GM12878 (cell line): Measurements from ENCODE around the gene PFN4. TPM values are rescaled to one million over a fixed set of nuclear protein-coding genes. Genes with fewer than 3 reads are reported as not detected.

ENCODE experiments used
- ATAC-seq: fragments of 200-7000 bp; cut with Tn5 transposase; 3 replicates; pipeline ENCODE4 v1.9.1; 2020; ENCODE audit warnings: mild to moderate bottlenecking, moderate library complexity
- BruUV-seq: library from RNA; stranded (reverse); fragments of 400-500 nt; replicated peaks from 2 replicates; lab custom pipeline; 2021; lab: Mats Ljungman, UMichigan
- CTCF ChIA-PET: fragments of 300-600 bp; sonication (Branson Sonifier 250); formaldehyde crosslinking; extraction: SDS; loops from one replicate; lab custom pipeline; 2021; ENCODE audit warnings: inconsistent platforms; lab: Yijun Ruan, JAX
- POLR2A ChIA-PET: fragments of 350-600 bp; formaldehyde crosslinking; extraction: SDS; loops from one replicate; lab custom pipeline; 2021; ENCODE audit warnings: inconsistent platforms; lab: Charles Lee
- RAD21 ChIA-PET: fragments of 300-600 bp; sonication (Branson Sonifier 250); formaldehyde crosslinking; loops from one replicate; lab custom pipeline; 2023; ENCODE audit warnings: antibody characterized with exemption; ENCODE audit not compliant: unreplicated experiment; lab: Charles Lee
- SMC1A ChIA-PET: fragments of 300-600 bp; sonication (Branson Sonifier 250); formaldehyde crosslinking; loops from one replicate; lab custom pipeline; 2023; ENCODE audit not compliant: unreplicated experiment, uncharacterized antibody; lab: Charles Lee
- DNase-seq: peaks from one replicate; pipeline ENCODE4 v3.0.0-alpha.2; 2011; ENCODE audit warnings: low read depth, low spot score
- FAIRE-seq: peaks from 3 replicates; lab custom pipeline; 2011; peaks lifted over from hg19 to GRCh38; lab: Jason Lieb, UNC
- H2AFZ ChIP-seq: 2 replicates; pipeline ENCODE4 v1.6.0; 2011; ENCODE audit warnings: low read depth, low read length, control low read depth; ENCODE audit not compliant: control insufficient read depth
- H3K27ac ChIP-seq: 2 replicates; pipeline ENCODE4 v1.5.1; 2011; ENCODE audit warnings: control low read depth; ENCODE audit not compliant: control insufficient read depth, insufficient read depth
- H3K27me3 ChIP-seq, 2 experiments: replicated peaks in 1 of 2; 2 replicates each; pipeline versions ENCODE4 v1.6.0 to v1.6.1; 2011; ENCODE audit warnings: low read length in 1 of 2; ENCODE audit not compliant: control insufficient read depth in 2 of 2, insufficient read depth in 2 of 2
- H3K36me3 ChIP-seq, 2 experiments: 2 replicates each; pipeline ENCODE4 v1.5.1; 2011; ENCODE audit warnings: low read length in 1 of 2; ENCODE audit not compliant: control insufficient read depth in 2 of 2, insufficient read depth in 2 of 2
- H3K4me1 ChIP-seq: 2 replicates; pipeline ENCODE4 v1.6.1; 2011; ENCODE audit warnings: mild to moderate bottlenecking, low read length, moderate library complexity, mixed read lengths; ENCODE audit not compliant: control insufficient read depth, insufficient read depth
- H3K4me2 ChIP-seq: 2 replicates; pipeline ENCODE4 v1.6.0; 2011; ENCODE audit warnings: control low read depth; ENCODE audit not compliant: control insufficient read depth, insufficient read depth
- H3K4me3 ChIP-seq: fragments of 200-600 bp; sonication (generic); 2 replicates; pipeline ENCODE4 v1.5.1; 2016
- H3K79me2 ChIP-seq: 2 replicates; pipeline ENCODE4 v1.6.0; 2011; ENCODE audit warnings: low read length; ENCODE audit not compliant: control insufficient read depth, insufficient read depth
- H3K9ac ChIP-seq: 2 replicates; pipeline ENCODE4 v1.8.0; 2011; ENCODE audit warnings: low read length, control low read depth, mixed read lengths; ENCODE audit not compliant: control insufficient read depth, insufficient read depth
- H3K9me3 ChIP-seq: replicated peaks from 3 replicates; pipeline ENCODE4 v1.5.1; 2011; ENCODE audit warnings: mild to moderate bottlenecking, low read length; ENCODE audit not compliant: control insufficient read depth, insufficient read depth
- H4K20me1 ChIP-seq: 2 replicates; pipeline ENCODE4 v1.6.0; 2011; ENCODE audit not compliant: control insufficient read depth, insufficient read depth
- KAT2A ChIP-seq: conservative IDR thresholded peaks from 2 replicates; pipeline ENCODE4 v1.6.1; 2011; ENCODE audit warnings: low read depth, low read length; ENCODE audit not compliant: control insufficient read depth
- NFIC ChIP-seq: IDR thresholded peaks from 2 replicates; pipeline ENCODE4 v1.6.1; 2012; ENCODE audit warnings: low read depth, mild to moderate bottlenecking, inconsistent platforms, low read length, moderate library complexity
- RBBP5 ChIP-seq: fragments of 200-600 bp; sonication (generic); conservative IDR thresholded peaks from 2 replicates; pipeline ENCODE4 v1.6.1; 2016
- SIN3A ChIP-seq: IDR thresholded peaks from 2 replicates; pipeline ENCODE4 v1.6.1; 2012; ENCODE audit warnings: low read depth, low read length, improper control_type of control experiment
- SMAD5 ChIP-seq: IDR thresholded peaks from 2 replicates; pipeline ENCODE4 v1.6.1; 2016; ENCODE audit warnings: antibody characterized with exemption, low read depth
- WGBS: methylation state at CpG from one replicate; pipeline ENCODE4 v1.1.6; 2016; ENCODE audit warnings: low lambda C conversion rate; ENCODE audit not compliant: insufficient replicate concordance, insufficient coverage; ENCODE audit errors: missing lambda C conversion rate; 5-methylcytosine and 5-hydroxymethylcytosine counted together
- in situ Hi-C: fragments of 300-500 bp; cut with MboI; formaldehyde crosslinking; loops from 9 replicates; pipeline ENCODE4 v1.14.3; 2018; ENCODE audit warnings: mixed read lengths
- intact Hi-C: fragments of 100-400 bp; cut with micrococcal nuclease; formaldehyde crosslinking; loops from one replicate; pipeline ENCODE4 v1.14.2; 2022; ENCODE audit not compliant: unreplicated experiment
- polyA plus RNA-seq, 11 experiments: library from polyadenylated mRNA; depleted of rRNA in 4 of 11; unstranded in 6 of 11; stranded (reverse) in 5 of 11; fragments of >200 nt; fragmentation: Nextera tagmentation in 4 of 11; fragmentation: Illumina TruSeq in 1 of 11; extraction: Ambion mirVana in 4 of 11; extraction: Trizol in 1 of 11; gene quantifications; 1 replicate in 1 of 11; 2 replicates in 10 of 11; pipeline versions ENCODE4 v1.2.1 to v1.2.3, GENCODE V29; 2011 to 2016; ENCODE audit warnings: inconsistent platforms in 2 of 11, missing spikeins in 2 of 11, low read depth in 1 of 11
- total RNA-seq, 4 experiments: library from RNA; depleted of rRNA in 3 of 4; stranded (reverse); fragments of >200 nt in 3 of 4; fragmentation: Illumina TruSeq in 1 of 4; extraction: Trizol in 1 of 4; gene quantifications; 2 replicates each; pipeline versions ENCODE4 v1.2.1 to v1.2.3, GENCODE V29; 2013 to 2021
- TF ChIP-seq, protein P1 (sequence below): fragments of 450-650 bp; IDR thresholded peaks from 2 replicates; pipeline ENCODE4 v1.6.1; 2014; ENCODE audit warnings: mild to moderate bottlenecking

PFN4 gene
- total and polyA plus RNA-seq, 10 of the 15 experiments (the other 5 are each of a cell fraction or from before 2014, with no cell fraction given) = 0.12 to 2.1 (median 1.0) TPM

DNA sequence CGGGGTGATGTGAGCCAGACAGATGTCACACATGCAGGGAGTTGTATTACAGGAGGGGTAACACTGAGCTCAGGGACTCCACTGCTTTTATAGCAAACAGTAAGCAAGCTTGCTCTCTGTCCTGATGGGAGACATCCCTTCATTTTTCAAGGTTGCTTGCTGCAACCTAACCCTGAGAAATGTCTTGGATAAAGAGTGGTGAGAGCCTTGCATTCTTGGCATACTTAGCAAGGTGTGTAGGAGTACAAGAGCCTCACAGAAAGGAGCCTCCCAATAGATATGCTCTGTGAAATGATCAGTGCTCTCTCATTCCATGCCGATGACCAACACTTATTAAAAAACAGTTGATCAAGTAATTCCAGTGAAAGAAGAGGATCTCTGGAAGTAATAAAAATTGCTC, 8.1 kb downstream of the PFN4 start:
- BruUV-seq = no TSS peak
- 50% methylated on average over 2 of the region's 2 CpGs for WGBS
- Histone ChIP-seq H4K20me1 (no peaks in the 10 kb centered on the region), H3K4me2 (no peak overlapping the region), H3K4me3 (no peak overlapping the region), H3K9me3 (no peaks in the 10 kb centered on the region), H2AFZ (no peak overlapping the region), H3K79me2 (no peaks in the 10 kb centered on the region), H3K4me1 (no peaks in the 10 kb centered on the region), H3K9ac (no peak overlapping the region), H3K27me3 (no peaks in the 10 kb centered on the region), H3K36me3 (no peaks in the 10 kb centered on the region), H3K27ac (no peak overlapping the region)
- intact Hi-C loops = no loop called here
- POLR2A ChIA-PET = no interaction called here
- RAD21 ChIA-PET = no interaction called here
- CTCF ChIA-PET = interaction anchor here (0.7 kb wide), 1 partner anchor 853 kb away, joined by 3 read pairs; no protein-coding TSS in a partner anchor
- FAIRE-seq (no peak), DNase-seq (no peak), ATAC-seq (no peak)
- TF ChIP-seq, protein P1, sequence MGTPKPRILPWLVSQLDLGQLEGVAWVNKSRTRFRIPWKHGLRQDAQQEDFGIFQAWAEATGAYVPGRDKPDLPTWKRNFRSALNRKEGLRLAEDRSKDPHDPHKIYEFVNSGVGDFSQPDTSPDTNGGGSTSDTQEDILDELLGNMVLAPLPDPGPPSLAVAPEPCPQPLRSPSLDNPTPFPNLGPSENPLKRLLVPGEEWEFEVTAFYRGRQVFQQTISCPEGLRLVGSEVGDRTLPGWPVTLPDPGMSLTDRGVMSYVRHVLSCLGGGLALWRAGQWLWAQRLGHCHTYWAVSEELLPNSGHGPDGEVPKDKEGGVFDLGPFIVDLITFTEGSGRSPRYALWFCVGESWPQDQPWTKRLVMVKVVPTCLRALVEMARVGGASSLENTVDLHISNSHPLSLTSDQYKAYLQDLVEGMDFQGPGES = no peak
- TF ChIP-seq KAT2A (no peak), SIN3A (no peak), RBBP5 (no peak)
- SMC1A ChIA-PET = interaction anchor here (0.6 kb wide), 1 partner anchor 239 kb away, joined by 3 read pairs; no protein-coding TSS in a partner anchor
- in situ Hi-C loops = no loop called here

DNA sequence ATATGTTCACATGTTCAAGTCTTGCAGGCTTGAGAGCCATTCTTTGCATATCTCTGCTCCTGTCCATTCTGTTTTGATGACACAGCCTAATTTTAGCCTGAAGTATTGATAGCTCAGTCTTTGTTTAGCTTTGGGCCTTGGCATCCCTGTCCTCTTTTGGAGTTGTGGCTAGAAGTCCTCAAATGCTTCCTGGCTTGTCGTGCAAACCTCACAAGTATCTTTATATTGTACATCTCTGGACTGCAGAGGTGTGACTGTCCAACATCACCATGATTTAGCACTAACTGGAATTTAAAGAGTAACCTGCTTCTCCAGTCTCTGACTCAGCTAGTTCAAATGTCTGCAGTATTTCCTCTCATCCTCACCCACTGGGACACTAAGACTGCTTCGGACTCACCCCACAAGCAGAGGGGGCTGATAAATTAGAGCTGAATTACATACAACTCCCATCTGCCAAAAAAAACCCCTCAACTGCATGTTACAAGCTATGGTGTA, 11.7 kb downstream of the PFN4 start:
- intact Hi-C loops = no loop called here
- BruUV-seq = no TSS peak
- no peak for DNase-seq
- no peak for ATAC-seq
- FAIRE-seq = no peak
- ChIA-PET CTCF (interaction anchor here (0.6 to 1.3 kb wide), 4 partner anchors 22 to 487 kb away, joined by 3 to 4 read pairs (median 3); no protein-coding TSS in a partner anchor), RAD21 (interaction anchor here (1.1 kb wide), 1 partner anchor 11 kb away, joined by 3 read pairs; no protein-coding TSS in a partner anchor), POLR2A (interaction anchor here (1.9 kb wide), 1 partner anchor 11 kb away, joined by 5 read pairs; the partner anchor contains the start of gene PFN4), SMC1A (interaction anchor here (1.5 kb wide), 1 partner anchor 11 kb away, joined by 6 read pairs; the partner anchor contains the start of gene PFN4)
- 85% methylated on average over 2 of the region's 2 CpGs for whole genome bisulfite sequencing
- in situ Hi-C loops = no loop called here
- Histone ChIP-seq H4K20me1 (no peaks in the 10 kb centered on the region), H3K9ac (no peak overlapping the region), H3K4me2 (no peak overlapping the region), H3K79me2 (no peaks in the 10 kb centered on the region), H3K36me3 (no peaks in the 10 kb centered on the region), H3K27me3 (no peaks in the 10 kb centered on the region), H3K4me1 (no peaks in the 10 kb centered on the region), H3K9me3 (no peaks in the 10 kb centered on the region; the same call in 1 of the 3 replicates), H3K27ac (no peak overlapping the region), H2AFZ (no peak overlapping the region), H3K4me3 (no peak overlapping the region)
- TF ChIP-seq SMAD5 = no peak
- no peak for TF ChIP-seq NFIC
